Gastrocnemius medialis (tissue), 4 donors: ENCODE measurements around the gene COX4I1.

Experiments
- CTCF ChIP-seq, 5 experiments: fragments of 450-650 bp in 3 of 5; fragments of 200-600 bp in 2 of 5; sonication (generic) in 2 of 5; IDR thresholded peaks in 4 of 5; conservative IDR thresholded peaks in 1 of 5; 1 replicate in 4 of 5; 2 replicates in 1 of 5; pipeline ENCODE4 v1.5.1; 2016 to 2019; ENCODE audit warnings: antibody characterized with exemption in 5 of 5, mild to moderate bottlenecking in 3 of 5, moderate library complexity in 3 of 5
- POLR2A ChIP-seq, 2 donors: fragments of 450-650 bp; IDR thresholded peaks; one replicate each; pipeline ENCODE4 v1.6.1; 2017; ENCODE audit warnings: antibody characterized with exemption in 2 of 2, mild to moderate bottlenecking in 2 of 2, moderate library complexity in 2 of 2

GRCh38 chr16:85796152-85796551, 3.3 kb upstream of the COX4I1 start:
- TF ChIP-seq CTCF (IDR thresholded peaks at IDR 0.05 in 4 of 5, conservative IDR thresholded peaks at IDR 0.05 in 1 of 5), result no peak
- TF ChIP-seq POLR2A (IDR thresholded peaks at IDR 0.05), result no peak
